ENCODE data around the gene AKR1C8.

The AKR1C8 gene

GRCh38 chr10:5105626-5106025 is 79.3 kb downstream of the AKR1C8 start:
- DNase-seq = no peak
